Smooth muscle cell (in vitro differentiated cells): ENCODE measurements around the gene TMEM163. TPM values are rescaled to one million over a fixed set of nuclear protein-coding genes. Genes with fewer than 3 reads are reported as not detected.

Experiments
- polyA plus RNA-seq: library from polyadenylated mRNA; unstranded; fragments of >200 nt; fragmentation: Nextera tagmentation; extraction: Ambion mirVana; gene quantifications from 2 replicates; pipeline ENCODE4 v1.2.1, GENCODE V29; 2016
- total RNA-seq: library from RNA; depleted of rRNA; stranded (reverse); fragments of >200 nt; gene quantifications from 2 replicates; pipeline ENCODE4 v1.2.3, GENCODE V29; 2014

TMEM163 gene
- total and polyA plus RNA-seq, 2 experiments from 2014 or later, result 0.31 TPM; not detected in 1

Other genes starting within 250 kb of the TMEM163 start
- not detected in 2 replicates for gene ACMSD, start 119.6 kb upstream of the TMEM163 start, total RNA-seq
- not detected in 2 replicates for gene ACMSD, start 119.6 kb upstream of the TMEM163 start, polyA plus RNA-seq
- 45.8 and 74.2 TPM in 2 replicates for gene CCNT2, start 199.8 kb upstream of the TMEM163 start, total RNA-seq
- 16.1 and 20.0 TPM in 2 replicates for gene CCNT2, start 199.8 kb upstream of the TMEM163 start, polyA plus RNA-seq